SK-N-MC (cell line): ENCODE measurements around the gene SH3PXD2B.

Source experiments
- DNase-seq: peaks from one replicate; pipeline ENCODE4 v3.0.0-alpha.2; 2011; ENCODE audit warnings: low read depth, low spot score
- H3K27ac ChIP-seq: fragments of 200-600 bp; sonication (generic); 2 replicates; pipeline ENCODE4 v1.5.1; 2016; ENCODE audit warnings: mixed run types
- H3K36me3 ChIP-seq: fragments of 200-600 bp; sonication (generic); 2 replicates; pipeline ENCODE4 v1.6.1; 2017; ENCODE audit warnings: antibody characterized with exemption, low read length, mixed read lengths; ENCODE audit not compliant: insufficient read depth
- H3K4me3 ChIP-seq: fragments of 200-600 bp; sonication (generic); 2 replicates; pipeline ENCODE4 v1.5.1; 2016
- H3K9ac ChIP-seq: fragments of 200-600 bp; sonication (generic); 2 replicates; pipeline ENCODE4 v1.8.0; 2017; ENCODE audit warnings: mixed run types, mixed read lengths; ENCODE audit not compliant: insufficient read length
- H3K9me3 ChIP-seq: fragments of 200-600 bp; sonication (generic); 2 replicates; pipeline ENCODE4 v1.6.1; 2017; ENCODE audit warnings: low read depth, mild to moderate bottlenecking, antibody characterized with exemption, low read length, moderate library complexity, mixed read lengths
- EZH2 ChIP-seq: fragments of 200-600 bp; sonication (generic); IDR thresholded peaks from one replicate; pipeline ENCODE4 v1.6.1; 2017; ENCODE audit warnings: antibody characterized with exemption
- FOXP2 ChIP-seq: optimal IDR thresholded peaks from 2 replicates; pipeline ENCODE3; 2011; ENCODE audit warnings: mild to moderate bottlenecking, moderate library complexity; ENCODE audit not compliant: insufficient read depth; ENCODE audit errors: extremely low read length, control extremely low read depth
- POLR2AphosphoS5 ChIP-seq: IDR thresholded peaks from 2 replicates; pipeline ENCODE4 v1.6.1; 2012; ENCODE audit warnings: mild to moderate bottlenecking, low read depth, low read length, borderline replicate concordance

Gene SH3PXD2B

GRCh38 chr5:172285226-172286143 is 168.8 kb downstream of the SH3PXD2B start:
- Histone ChIP-seq H3K36me3 (peaks cover 7% of the 10 kb centered on the region; the same call in 1 of the 2 replicates), H3K4me3 (peak overlapping the region; percentile 95), H3K9ac (no peak overlapping the region), H3K27ac (peak overlapping the region; percentile 91), H3K9me3 (no peaks in the 10 kb centered on the region)
- no peak for DNase-seq
- TF ChIP-seq EZH2 (no peak), POLR2AphosphoS5 (no peak), FOXP2 (no peak)

DNA sequence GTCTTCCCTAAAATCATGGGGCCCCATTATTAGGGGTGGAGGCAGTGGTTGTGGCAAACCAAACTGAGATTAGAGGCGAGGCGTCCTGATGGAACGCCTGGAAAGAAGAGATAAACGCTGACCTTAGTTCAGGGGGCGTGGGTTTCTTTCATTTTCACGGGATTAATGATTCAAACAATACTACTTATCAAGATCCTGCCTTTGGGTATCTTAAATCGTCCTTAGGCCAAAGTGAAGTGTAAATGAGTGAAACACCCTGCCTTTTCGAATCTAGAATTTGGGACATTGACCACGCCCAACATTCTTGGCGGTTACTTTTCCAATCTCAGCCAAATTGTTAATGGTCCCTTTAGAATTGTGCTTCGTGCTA is 169.7 kb downstream of the SH3PXD2B start:
- peak overlapping the region; percentile 91 for H3K27ac ChIP-seq
- no peak for DNase-seq

DNA sequence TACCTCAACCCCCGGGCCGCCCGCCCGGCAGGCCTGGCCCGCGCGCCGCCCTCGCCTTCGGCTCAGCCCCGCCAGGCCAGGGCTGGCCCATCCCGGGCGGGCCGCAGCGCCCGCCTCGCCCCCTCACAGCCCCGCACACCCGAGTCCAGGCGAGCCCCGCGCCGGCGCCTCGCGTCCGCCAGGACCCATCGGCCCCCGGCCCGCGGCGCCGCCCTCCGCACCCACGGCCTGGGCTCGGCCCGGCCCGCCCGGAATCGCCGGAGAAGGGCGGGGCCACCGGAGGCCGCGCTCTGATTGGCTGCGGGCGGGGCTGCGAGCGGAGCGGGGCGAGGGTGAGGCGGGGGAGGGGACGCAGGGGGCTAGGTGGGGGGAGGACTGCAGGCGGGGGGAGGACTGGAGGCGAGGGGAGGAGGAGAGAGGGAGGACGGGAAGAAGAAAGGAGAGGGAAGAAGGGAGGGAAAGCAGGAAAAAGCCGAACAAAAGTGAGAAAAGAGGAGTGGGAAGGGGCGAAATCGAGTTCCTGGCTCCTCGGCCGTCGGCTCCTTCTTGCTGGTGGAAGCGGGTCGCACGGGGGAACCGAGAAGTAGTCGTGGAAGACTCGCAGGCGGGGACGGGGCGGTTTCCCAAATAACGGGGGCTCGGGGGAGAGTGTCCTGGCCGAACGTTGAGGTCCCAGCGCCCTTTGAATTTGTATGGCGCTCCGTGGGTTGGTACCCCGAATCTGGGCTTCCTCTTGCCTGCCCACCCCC is 170.3 kb downstream of the SH3PXD2B start:
- Histone ChIP-seq H3K36me3 (peaks cover 15% of the 10 kb centered on the region), H3K27ac (peak overlapping the region; percentile 91), H3K9ac (peak overlapping the region; percentile 87), H3K4me3 (peak overlapping the region; percentile 95), H3K9me3 (0 out of 2 replicates have a peak, but pooled peaks cover 4% of the 10 kb centered on the region)
- no peak for DNase-seq
- peak; percentile 56; the same call in 1 of the 2 replicates for TF ChIP-seq POLR2AphosphoS5
- TF ChIP-seq FOXP2: no peak

More for the DNA sequence above, 169.7 kb downstream of the SH3PXD2B start:
- Histone ChIP-seq H3K9me3 (no peaks in the 10 kb centered on the region), H3K36me3 (peaks cover 9% of the 10 kb centered on the region), H3K4me3 (peak overlapping the region; percentile 95), H3K9ac (peak overlapping the region; percentile 87)
- TF ChIP-seq FOXP2 (no peak), POLR2AphosphoS5 (peak; percentile 55), EZH2 (no peak)

DNA sequence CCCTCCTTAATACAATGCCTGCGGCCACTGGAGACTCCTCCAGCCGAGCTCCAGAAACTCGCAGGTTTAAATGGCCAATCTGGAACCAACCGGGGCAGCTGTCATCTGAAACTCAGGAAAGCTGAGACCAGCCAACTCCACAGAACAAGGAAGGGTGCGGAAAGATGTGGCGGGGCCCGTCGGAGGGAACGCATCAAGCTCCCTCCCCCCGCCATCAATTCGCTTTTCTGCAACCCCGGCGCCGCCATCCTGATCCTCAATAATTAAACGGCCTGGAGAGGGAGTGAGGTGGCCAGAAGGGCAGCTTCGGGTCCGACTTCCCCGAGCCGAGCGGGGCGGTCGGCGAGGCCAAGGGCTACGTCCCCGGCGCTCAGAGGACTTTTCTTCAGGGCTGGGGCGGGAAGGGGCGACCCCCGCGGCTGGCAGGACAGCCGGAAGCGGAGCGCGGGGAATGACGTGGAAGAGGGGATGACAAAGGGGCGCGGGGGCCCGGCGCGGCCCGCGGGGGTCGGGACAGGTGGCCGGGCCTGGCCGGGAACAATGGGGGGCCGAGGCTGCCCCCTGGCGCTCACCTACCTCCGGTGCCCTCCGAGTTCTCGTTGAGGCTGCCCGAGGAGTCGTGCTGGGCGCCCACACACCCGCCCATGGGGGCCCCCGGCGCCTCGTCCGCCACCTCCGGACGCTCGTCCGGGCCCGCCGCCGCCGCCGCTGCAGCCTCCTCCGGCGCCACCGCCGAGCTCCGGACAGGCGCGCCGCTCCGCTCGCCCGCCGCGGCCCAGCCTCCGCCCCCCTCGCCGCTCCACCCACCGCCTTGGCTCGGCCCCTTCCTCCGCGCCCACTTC is 171.1 kb downstream of the SH3PXD2B start, which contains the start of gene UBTD2:
Gene UBTD2 (minus strand): TSS at position 745 of the 842 bp plus-strand sequence. CDS start 99 bp downstream, at position 646.
- Histone ChIP-seq H3K9me3 (0 out of 2 replicates have a peak, but pooled peaks cover 4% of the 10 kb centered on the region), H3K4me3 (peak within 1 kb of the TSS; percentile 95), H3K9ac (peak within 1 kb of the TSS; percentile 88), H3K27ac (peak within 1 kb of the TSS; percentile 91), H3K36me3 (peaks cover 22% of the 10 kb centered on the region)
- TF ChIP-seq POLR2AphosphoS5 (0 out of 2 replicates have a peak, but pooled peaks have one; percentile 13), FOXP2 (no peak), EZH2 (no peak)
- DNase-seq: no peak

- DNase-seq: no peak
- Histone ChIP-seq H3K36me3 (peaks cover 30% of the 10 kb centered on the region), H3K4me3 (peak overlapping the region; percentile 95), H3K9ac (peak overlapping the region; percentile 88), H3K9me3 (0 out of 2 replicates have a peak, but pooled peaks cover 4% of the 10 kb centered on the region), H3K27ac (peak overlapping the region; percentile 12; the same call in 1 of the 2 replicates)
- TF ChIP-seq FOXP2: no peak
Observed at GRCh38 chr5:172282272-172283019, 171.9 kb downstream of the SH3PXD2B start.

GRCh38 chr5:172281346-172281745 is 173.0 kb downstream of the SH3PXD2B start:
- peak overlapping the region; percentile 88 for H3K9ac ChIP-seq
- DNase-seq: no peak
- H3K4me3 ChIP-seq: peak overlapping the region; percentile 95
- H3K27ac ChIP-seq: peak overlapping the region; percentile 44
- H3K36me3 ChIP-seq: peaks cover 40% of the 10 kb centered on the region
- TF ChIP-seq FOXP2 (no peak), POLR2AphosphoS5 (no peak), EZH2 (no peak)
- H3K9me3 ChIP-seq: 0 out of 2 replicates have a peak, but pooled peaks cover 4% of the 10 kb centered on the region

- H3K4me3 ChIP-seq: peak overlapping the region; percentile 95
- peak overlapping the region; percentile 14 for H3K9ac ChIP-seq
- 0 out of 2 replicates have a peak, but pooled peaks cover 4% of the 10 kb centered on the region for H3K9me3 ChIP-seq
- no peak for DNase-seq
- TF ChIP-seq POLR2AphosphoS5: no peak
- no peak for TF ChIP-seq EZH2
- no peak for TF ChIP-seq FOXP2
- H3K27ac ChIP-seq: peak overlapping the region; percentile 44; the same call in 1 of the 2 replicates
- H3K36me3 ChIP-seq: peaks cover 43% of the 10 kb centered on the region
Observed at GRCh38 chr5:172280929-172281328, 173.4 kb downstream of the SH3PXD2B start.
